AG04449 (cell line): Measurements from ENCODE around the gene CDK5.

Experiments
- CTCF ChIA-PET: fragments of 350-600 bp; formaldehyde crosslinking; extraction: SDS; loops from one replicate; lab custom pipeline; 2021; ENCODE audit warnings: antibody characterized with exemption; lab: Yijun Ruan, JAX
- POLR2A ChIA-PET: fragments of 400-600, 350-600 bp; formaldehyde crosslinking; extraction: SDS; loops from one replicate; lab custom pipeline; 2020; ENCODE audit warnings: antibody characterized with exemption, inconsistent platforms; lab: Yijun Ruan, JAX
- DNase-seq: peaks from one replicate; pipeline ENCODE4 v3.0.0-alpha.2; 2010; ENCODE audit warnings: low read depth, low spot score
- H3K4me3 ChIP-seq: 2 replicates; pipeline ENCODE4 v1.5.1; 2011; ENCODE audit warnings: low read depth, mild to moderate bottlenecking, control low read depth, low read length
- TF ChIP-seq, protein P1 (sequence below): IDR thresholded peaks from one replicate; pipeline ENCODE4 v1.5.1; 2011; ENCODE audit warnings: mild to moderate bottlenecking, moderate library complexity, low read length, control low read depth, inconsistent platforms; ENCODE audit not compliant: insufficient read depth; ENCODE audit errors: missing control alignments

CDK5 gene

GRCh38 chr7:151057989-151058780 lies 488 bp upstream of the CDK5 start:
- peak overlapping the region; percentile 73 for H3K4me3 ChIP-seq
- peak; percentile 98 for DNase-seq
- TF ChIP-seq, protein P1, sequence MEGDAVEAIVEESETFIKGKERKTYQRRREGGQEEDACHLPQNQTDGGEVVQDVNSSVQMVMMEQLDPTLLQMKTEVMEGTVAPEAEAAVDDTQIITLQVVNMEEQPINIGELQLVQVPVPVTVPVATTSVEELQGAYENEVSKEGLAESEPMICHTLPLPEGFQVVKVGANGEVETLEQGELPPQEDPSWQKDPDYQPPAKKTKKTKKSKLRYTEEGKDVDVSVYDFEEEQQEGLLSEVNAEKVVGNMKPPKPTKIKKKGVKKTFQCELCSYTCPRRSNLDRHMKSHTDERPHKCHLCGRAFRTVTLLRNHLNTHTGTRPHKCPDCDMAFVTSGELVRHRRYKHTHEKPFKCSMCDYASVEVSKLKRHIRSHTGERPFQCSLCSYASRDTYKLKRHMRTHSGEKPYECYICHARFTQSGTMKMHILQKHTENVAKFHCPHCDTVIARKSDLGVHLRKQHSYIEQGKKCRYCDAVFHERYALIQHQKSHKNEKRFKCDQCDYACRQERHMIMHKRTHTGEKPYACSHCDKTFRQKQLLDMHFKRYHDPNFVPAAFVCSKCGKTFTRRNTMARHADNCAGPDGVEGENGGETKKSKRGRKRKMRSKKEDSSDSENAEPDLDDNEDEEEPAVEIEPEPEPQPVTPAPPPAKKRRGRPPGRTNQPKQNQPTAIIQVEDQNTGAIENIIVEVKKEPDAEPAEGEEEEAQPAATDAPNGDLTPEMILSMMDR = no peak
- ChIA-PET CTCF (interaction anchor here (0.9 to 2.4 kb wide), 6 partner anchors 19 to 55 kb away, joined by 3 to 11 read pairs (median 4); no protein-coding TSS in a partner anchor), POLR2A (interaction anchor here (1.1 to 1.7 kb wide), 2 partner anchors 23 to 30 kb away, joined by 6 to 9 read pairs; partner anchors contain the start of genes ABCB8 and FASTK)

DNA sequence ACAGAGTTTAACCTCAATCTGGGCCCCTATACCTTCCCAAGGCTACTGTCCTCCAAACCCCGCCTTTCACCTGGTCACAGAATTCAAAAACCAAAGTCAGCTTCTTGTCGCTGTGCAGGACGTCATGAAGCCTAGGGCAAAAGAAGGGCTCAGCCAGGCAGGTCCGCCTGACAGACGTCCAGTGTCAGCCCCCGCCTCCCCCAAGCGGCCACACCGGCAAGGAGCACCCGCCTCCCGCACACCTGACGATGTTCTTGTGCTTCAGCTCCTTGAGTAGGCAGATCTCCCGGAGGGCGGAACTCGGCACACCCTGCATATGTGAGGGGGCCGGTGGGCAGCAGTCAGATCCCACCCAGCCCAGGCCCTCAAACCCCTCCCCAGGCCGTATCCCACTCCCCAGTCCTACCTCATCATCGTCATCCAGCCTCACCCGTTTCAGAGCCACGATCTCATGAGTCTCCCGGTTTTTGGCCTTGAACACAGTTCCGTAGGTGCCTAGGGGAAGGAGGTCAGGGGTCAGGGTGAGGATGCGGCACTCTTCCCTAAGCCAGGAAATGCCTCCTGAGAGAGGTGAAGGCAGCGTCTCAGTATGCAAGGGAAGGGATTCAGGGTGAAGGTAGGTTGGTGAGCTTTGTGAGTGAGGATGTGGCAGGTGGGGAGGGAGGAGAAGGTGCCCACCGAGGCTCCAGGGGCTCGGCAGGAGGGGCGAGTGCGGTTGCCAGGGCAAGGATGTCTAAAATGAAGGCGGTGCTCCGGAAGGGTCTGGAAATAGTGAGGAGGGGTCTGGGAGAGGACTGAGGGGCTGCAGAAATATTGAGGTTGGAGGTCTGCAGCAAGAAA lies 811 bp downstream of the CDK5 start:
- H3K4me3 ChIP-seq = peak overlapping the region; percentile 73
- TF ChIP-seq, protein P1 = no peak
- DNase-seq = no peak
- CTCF ChIA-PET = interaction anchor here (0.9 to 1.2 kb wide), 3 partner anchors 25 to 55 kb away, joined by 3 to 5 read pairs (median 3); no protein-coding TSS in a partner anchor
- POLR2A ChIA-PET = no interaction called here

GRCh38 chr7:151056283-151056665 lies 1.4 kb downstream of the CDK5 start:
- POLR2A ChIA-PET = no interaction called here
- no peak for DNase-seq
- TF ChIP-seq, protein P1 = no peak
- CTCF ChIA-PET = no interaction called here
- no peak overlapping the region for H3K4me3 ChIP-seq

- ChIA-PET CTCF (no interaction called here), POLR2A (no interaction called here)
- no peak overlapping the region for H3K4me3 ChIP-seq
- no peak for DNase-seq
- TF ChIP-seq, protein P1 = no peak
These were observed 3.9 kb downstream of the CDK5 start for GRCh38 chr7:151053751-151054150.

- POLR2A ChIA-PET = no interaction called here
- H3K4me3 ChIP-seq = no peak overlapping the region
- no peak for DNase-seq
- CTCF ChIA-PET = interaction anchor here (1.9 kb wide), 1 partner anchor 58 kb away, joined by 8 read pairs; no protein-coding TSS in a partner anchor
- TF ChIP-seq, protein P1 = no peak
These were observed 4.6 kb downstream of the CDK5 start for GRCh38 chr7:151053096-151053495.
